Measurements from ENCODE around the gene A2M.

The A2M gene

DNA sequence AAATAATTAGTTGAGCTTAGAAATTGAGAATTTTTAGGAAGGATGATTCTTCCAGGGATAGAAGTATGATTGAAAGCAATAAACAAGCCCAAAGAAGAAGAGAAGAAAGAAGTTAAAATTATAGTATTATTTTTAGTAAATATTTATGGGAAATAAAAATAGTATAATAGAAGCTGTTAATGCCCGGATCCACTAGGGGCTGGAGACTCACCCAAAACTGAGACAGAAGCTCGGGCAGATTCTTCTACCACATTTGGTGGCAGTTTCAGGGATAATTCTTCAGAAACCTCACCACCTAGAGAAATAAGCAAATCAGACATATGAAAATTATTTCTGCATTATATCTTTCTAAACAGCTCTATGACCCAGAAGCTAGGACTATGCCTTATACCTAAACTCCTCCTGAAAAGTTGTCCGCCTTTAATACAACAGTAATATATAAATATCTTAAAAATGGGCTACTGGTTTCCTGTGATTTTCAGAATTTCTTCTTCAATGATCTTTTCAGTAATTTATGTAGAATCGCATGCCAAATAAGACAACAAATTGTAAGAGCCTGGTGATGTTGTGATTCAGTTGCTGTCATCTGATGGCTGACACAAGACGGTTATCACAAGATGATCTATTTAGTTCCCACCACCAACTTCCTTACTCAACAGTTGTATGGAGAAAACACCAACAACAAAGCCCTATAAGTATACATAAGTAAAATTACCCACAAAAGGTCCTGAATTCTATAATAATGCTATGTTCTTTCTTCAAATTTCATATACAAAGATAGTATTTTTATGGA is 35.6 kb downstream of the A2M start:
- H3K27me3 ChIP-seq (ENCODE audit: control insufficient read depth in 1 of 2, insufficient read depth in 2 of 2, low read length in 2 of 2) = no peaks in the 10 kb centered on the region
- H3K9me3 ChIP-seq (ENCODE audit: control insufficient read depth in 2 of 2, low read length in 2 of 2) = no peaks in the 10 kb centered on the region
- peaks cover 33 to 43% of the 10 kb centered on the region in 2 donors for H3K36me3 ChIP-seq (ENCODE audit: control insufficient read depth in 2 of 2, insufficient read depth in 2 of 2, low read length in 2 of 2)
- no peak overlapping the region for H3K27ac ChIP-seq (ENCODE audit: low read length)
- H3K4me1 ChIP-seq (ENCODE audit: control insufficient read depth, insufficient read depth, low read length) = no peaks in the 10 kb centered on the region
- no peak overlapping the region for H3K9ac ChIP-seq (ENCODE audit: low read length in 2 of 2)
- no peak overlapping the region for H3K4me3 ChIP-seq (ENCODE audit: low read length in 2 of 2)

- Histone ChIP-seq H3K4me1 (ENCODE audit: control insufficient read depth, insufficient read depth, low read length) (no peaks in the 10 kb centered on the region), H3K27ac (ENCODE audit: low read length) (no peak overlapping the region), H3K9ac (ENCODE audit: low read length in 2 of 2) (no peak overlapping the region), H3K9me3 (ENCODE audit: control insufficient read depth in 2 of 2, low read length in 2 of 2) (no peaks in the 10 kb centered on the region), H3K4me3 (ENCODE audit: low read length in 2 of 2) (no peak overlapping the region), H3K27me3 (ENCODE audit: control insufficient read depth in 1 of 2, insufficient read depth in 2 of 2, low read length in 2 of 2) (no peaks in the 10 kb centered on the region), H3K36me3 (ENCODE audit: control insufficient read depth in 2 of 2, insufficient read depth in 2 of 2, low read length in 2 of 2) (peaks cover 33 to 52% of the 10 kb centered on the region in 2 donors)
These were observed 36.6 kb downstream of the A2M start for GRCh38 chr12:9079082-9079481.

DNA sequence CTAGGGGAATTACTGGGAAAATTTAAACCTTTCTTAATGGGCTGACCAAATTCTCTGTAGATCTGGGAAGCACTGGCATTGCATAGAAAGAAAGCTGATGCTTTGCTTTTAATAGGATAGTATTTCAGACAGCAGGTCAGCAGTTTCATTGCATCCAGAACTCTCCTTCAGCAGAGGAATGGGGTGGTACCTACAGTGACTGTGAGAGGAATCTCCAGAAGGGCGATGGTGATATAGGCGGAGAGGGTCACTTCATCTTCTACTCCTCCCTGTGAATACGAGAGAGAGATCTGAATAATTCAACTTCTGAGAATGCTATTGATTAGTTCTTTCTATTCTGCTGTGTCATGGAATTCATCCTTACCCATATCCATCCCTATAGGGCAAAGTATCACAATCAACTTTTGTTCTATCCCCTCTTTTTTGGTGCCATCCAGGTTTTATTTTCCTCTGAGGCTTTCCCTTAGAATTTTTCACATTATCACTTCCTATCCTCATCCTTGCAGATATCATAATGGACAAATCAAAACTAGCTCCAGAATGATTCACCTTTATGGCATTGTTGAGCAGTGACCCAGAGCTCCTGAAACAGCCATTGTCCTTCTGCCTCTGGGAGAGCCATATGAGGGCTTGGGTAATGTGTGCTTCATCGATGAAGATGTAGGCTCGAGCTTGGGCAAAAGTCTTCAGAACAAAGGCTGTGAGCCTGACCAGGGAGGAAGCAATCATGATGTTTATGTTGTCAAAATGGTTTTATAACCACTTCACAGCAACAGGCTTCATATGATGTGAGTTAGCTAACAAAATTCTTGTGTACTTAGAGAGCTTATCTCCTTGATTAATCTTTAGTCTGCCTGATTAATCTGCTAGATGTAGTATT is 38.3 kb downstream of the A2M start:
- Histone ChIP-seq H3K4me1 (ENCODE audit: control insufficient read depth, insufficient read depth, low read length) (no peaks in the 10 kb centered on the region), H3K36me3 (ENCODE audit: control insufficient read depth in 2 of 2, insufficient read depth in 2 of 2, low read length in 2 of 2) (peaks cover 43 to 63% of the 10 kb centered on the region in 2 donors)

DNA sequence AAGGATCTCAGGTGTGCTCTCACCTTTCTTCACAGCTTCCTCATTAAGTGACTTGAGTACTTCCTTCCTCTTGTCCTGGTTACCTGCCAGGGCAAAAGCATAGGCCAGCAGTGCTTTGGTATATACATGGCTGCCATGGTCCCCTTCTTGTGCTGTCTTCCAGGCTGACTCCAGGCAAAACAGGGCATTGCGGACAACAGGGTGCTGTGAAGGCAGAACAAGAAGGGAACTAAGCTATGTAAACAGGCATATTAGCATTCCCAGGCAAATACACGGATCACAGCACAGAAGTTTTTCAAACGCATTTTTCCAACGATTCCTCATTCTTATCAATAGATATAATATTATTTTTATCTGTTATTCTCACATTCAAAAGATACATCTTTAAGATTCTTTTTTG is 39.0 kb downstream of the A2M start:
- Histone ChIP-seq H3K4me1 (ENCODE audit: control insufficient read depth, insufficient read depth, low read length) (no peaks in the 10 kb centered on the region), H3K9me3 (ENCODE audit: control insufficient read depth in 2 of 2, low read length in 2 of 2) (no peaks in the 10 kb centered on the region), H3K36me3 (ENCODE audit: control insufficient read depth in 2 of 2, insufficient read depth in 2 of 2, low read length in 2 of 2) (peaks cover 48 to 63% of the 10 kb centered on the region in 2 donors)

More for the DNA sequence above, 38.3 kb downstream of the A2M start:
- Histone ChIP-seq H3K27ac (ENCODE audit: low read length) (no peak overlapping the region), H3K9me3 (ENCODE audit: control insufficient read depth in 2 of 2, low read length in 2 of 2) (no peaks in the 10 kb centered on the region), H3K27me3 (ENCODE audit: control insufficient read depth in 1 of 2, insufficient read depth in 2 of 2, low read length in 2 of 2) (no peaks in the 10 kb centered on the region), H3K4me3 (ENCODE audit: low read length in 2 of 2) (no peak overlapping the region), H3K9ac (ENCODE audit: low read length in 2 of 2) (no peak overlapping the region)

DNA sequence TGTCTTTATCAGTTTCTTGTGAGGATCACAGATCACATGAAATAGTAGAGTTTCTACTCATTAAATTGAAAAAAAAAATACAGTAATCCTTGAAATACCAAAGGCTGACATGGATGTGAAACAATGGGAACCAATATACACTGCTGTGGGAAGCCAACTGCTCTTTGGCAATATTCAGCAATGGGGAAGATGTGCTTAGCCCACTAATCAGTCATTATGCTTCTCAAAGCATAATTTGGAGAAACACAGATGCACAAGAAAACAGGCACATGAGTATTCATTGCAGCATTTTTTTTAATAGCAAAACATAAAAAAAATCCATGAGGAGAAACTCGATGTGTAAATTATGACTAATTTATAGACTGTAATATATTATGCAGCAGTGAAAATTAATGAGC is 40.6 kb downstream of the A2M start:
- H3K36me3 ChIP-seq (ENCODE audit: control insufficient read depth in 2 of 2, insufficient read depth in 2 of 2, low read length in 2 of 2) = peaks cover 56 to 64% of the 10 kb centered on the region in 2 donors
- no peak overlapping the region for H3K9ac ChIP-seq (ENCODE audit: low read length in 2 of 2)
- H3K4me1 ChIP-seq (ENCODE audit: control insufficient read depth, insufficient read depth, low read length) = no peaks in the 10 kb centered on the region

More for the DNA sequence above, 39.0 kb downstream of the A2M start:
- no peak overlapping the region for H3K4me3 ChIP-seq (ENCODE audit: low read length in 2 of 2)
- H3K27ac ChIP-seq (ENCODE audit: low read length) = peak overlapping the region; percentile 12
- H3K9ac ChIP-seq (ENCODE audit: low read length in 2 of 2) = no peak overlapping the region
- no peaks in the 10 kb centered on the region for H3K27me3 ChIP-seq (ENCODE audit: control insufficient read depth in 1 of 2, insufficient read depth in 2 of 2, low read length in 2 of 2)

DNA sequence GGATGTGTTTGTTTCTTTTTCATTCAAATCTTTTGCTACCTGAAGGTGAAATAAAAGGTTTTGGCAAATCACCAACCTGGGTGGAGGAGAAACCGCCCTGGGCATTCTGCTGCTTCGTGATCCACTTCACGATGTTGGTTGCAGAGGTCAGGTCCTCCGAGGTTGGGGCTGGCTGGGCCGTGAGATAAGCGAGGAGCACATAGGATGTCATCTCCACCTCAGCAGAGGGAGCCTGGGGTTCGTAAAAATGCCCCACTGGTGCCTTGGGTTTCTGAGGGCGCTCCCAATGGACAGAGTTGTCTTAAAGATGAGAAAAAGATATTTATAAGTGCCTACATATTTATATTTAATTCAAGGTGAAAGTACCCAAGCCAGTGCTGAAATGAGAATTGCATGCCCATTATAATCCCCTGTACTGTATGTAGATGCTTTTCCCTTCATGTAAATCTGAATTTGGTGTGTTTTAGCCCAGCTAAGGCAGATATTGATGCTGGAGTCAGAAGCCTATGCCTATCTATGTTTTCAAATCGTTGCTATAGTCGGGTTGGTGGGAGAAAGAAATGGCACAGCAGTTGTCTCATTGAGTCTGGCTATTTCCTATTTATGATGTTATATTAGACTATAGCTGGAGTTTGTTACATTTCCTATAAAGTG is 41.1 kb downstream of the A2M start:
- Histone ChIP-seq H3K27ac (ENCODE audit: low read length) (no peak overlapping the region), H3K9ac (ENCODE audit: low read length in 2 of 2) (no peak overlapping the region), H3K9me3 (ENCODE audit: control insufficient read depth in 2 of 2, low read length in 2 of 2) (no peaks in the 10 kb centered on the region), H3K27me3 (ENCODE audit: control insufficient read depth in 1 of 2, insufficient read depth in 2 of 2, low read length in 2 of 2) (no peaks in the 10 kb centered on the region), H3K4me1 (ENCODE audit: control insufficient read depth, insufficient read depth, low read length) (no peaks in the 10 kb centered on the region), H3K4me3 (ENCODE audit: low read length in 2 of 2) (no peak overlapping the region), H3K36me3 (ENCODE audit: control insufficient read depth in 2 of 2, insufficient read depth in 2 of 2, low read length in 2 of 2) (peaks cover 59 to 67% of the 10 kb centered on the region in 2 donors)

More for the DNA sequence above, 40.6 kb downstream of the A2M start:
- Histone ChIP-seq H3K9me3 (ENCODE audit: control insufficient read depth in 2 of 2, low read length in 2 of 2) (no peaks in the 10 kb centered on the region), H3K27me3 (ENCODE audit: control insufficient read depth in 1 of 2, insufficient read depth in 2 of 2, low read length in 2 of 2) (no peaks in the 10 kb centered on the region), H3K4me3 (ENCODE audit: low read length in 2 of 2) (no peak overlapping the region), H3K27ac (ENCODE audit: low read length) (no peak overlapping the region)

DNA sequence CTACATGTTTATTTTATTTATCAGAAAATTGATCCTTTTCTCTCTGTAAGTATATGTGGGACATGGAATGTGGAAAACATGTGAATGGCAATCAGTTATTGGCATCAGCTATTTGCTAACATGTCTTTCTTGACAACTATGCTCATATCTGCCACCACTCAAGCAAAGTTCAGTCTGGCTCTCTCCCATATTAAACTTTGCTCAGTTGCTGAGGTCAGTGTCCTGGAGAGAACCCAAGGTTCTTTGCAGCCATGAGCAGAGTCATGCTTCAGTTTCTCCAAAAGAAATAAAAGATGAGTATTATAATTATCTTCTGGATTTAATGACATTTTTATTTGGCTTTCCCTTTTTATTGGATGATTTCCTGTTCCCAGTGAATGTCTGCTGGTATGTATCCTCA is 42.6 kb downstream of the A2M start:
- H3K36me3 ChIP-seq (ENCODE audit: control insufficient read depth in 2 of 2, insufficient read depth in 2 of 2, low read length in 2 of 2) = peaks cover 58 to 63% of the 10 kb centered on the region in 2 donors
- H3K4me3 ChIP-seq (ENCODE audit: low read length in 2 of 2) = no peak overlapping the region
- no peak overlapping the region for H3K9ac ChIP-seq (ENCODE audit: low read length in 2 of 2)
- no peak overlapping the region for H3K27ac ChIP-seq (ENCODE audit: low read length)
- no peaks in the 10 kb centered on the region for H3K4me1 ChIP-seq (ENCODE audit: control insufficient read depth, insufficient read depth, low read length)
- H3K9me3 ChIP-seq (ENCODE audit: control insufficient read depth in 2 of 2, low read length in 2 of 2) = no peaks in the 10 kb centered on the region
- no peaks in the 10 kb centered on the region for H3K27me3 ChIP-seq (ENCODE audit: control insufficient read depth in 1 of 2, insufficient read depth in 2 of 2, low read length in 2 of 2)

GRCh38 chr12:9072481-9073038 is 43.2 kb downstream of the A2M start:
- no peak overlapping the region for H3K27ac ChIP-seq (ENCODE audit: low read length)
- no peak overlapping the region for H3K9ac ChIP-seq (ENCODE audit: low read length in 2 of 2)
- H3K4me1 ChIP-seq (ENCODE audit: control insufficient read depth, insufficient read depth, low read length) = no peaks in the 10 kb centered on the region
- H3K9me3 ChIP-seq (ENCODE audit: control insufficient read depth in 2 of 2, low read length in 2 of 2) = no peaks in the 10 kb centered on the region
- no peaks in the 10 kb centered on the region for H3K27me3 ChIP-seq (ENCODE audit: control insufficient read depth in 1 of 2, insufficient read depth in 2 of 2, low read length in 2 of 2)
- H3K4me3 ChIP-seq (ENCODE audit: low read length in 2 of 2) = no peak overlapping the region
- H3K36me3 ChIP-seq (ENCODE audit: control insufficient read depth in 2 of 2, insufficient read depth in 2 of 2, low read length in 2 of 2) = peaks cover 61 to 63% of the 10 kb centered on the region in 2 donors

DNA sequence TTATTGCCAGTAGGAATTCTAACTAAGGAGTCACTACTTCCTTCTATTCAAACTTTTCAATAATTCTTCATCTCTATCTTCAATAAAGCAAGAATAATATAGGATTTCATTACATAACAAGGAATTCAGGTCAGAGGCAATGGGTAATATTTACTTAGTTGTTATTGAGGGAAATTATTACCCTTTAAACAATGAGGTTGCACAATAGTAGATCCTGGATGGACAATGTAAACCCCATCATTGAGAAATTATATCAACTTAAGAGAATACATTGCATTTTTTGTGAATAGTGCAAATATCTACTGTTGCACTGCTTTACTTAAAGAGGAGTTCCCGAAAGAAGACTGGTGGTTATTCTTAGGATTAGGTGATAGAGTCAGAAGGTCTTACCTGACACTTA is 43.8 kb downstream of the A2M start:
- Histone ChIP-seq H3K27ac (ENCODE audit: low read length) (no peak overlapping the region), H3K9ac (ENCODE audit: low read length in 2 of 2) (no peak overlapping the region), H3K4me1 (ENCODE audit: control insufficient read depth, insufficient read depth, low read length) (no peaks in the 10 kb centered on the region), H3K4me3 (ENCODE audit: low read length in 2 of 2) (no peak overlapping the region), H3K9me3 (ENCODE audit: control insufficient read depth in 2 of 2, low read length in 2 of 2) (no peaks in the 10 kb centered on the region), H3K27me3 (ENCODE audit: control insufficient read depth in 1 of 2, insufficient read depth in 2 of 2, low read length in 2 of 2) (no peaks in the 10 kb centered on the region), H3K36me3 (ENCODE audit: control insufficient read depth in 2 of 2, insufficient read depth in 2 of 2, low read length in 2 of 2) (peaks cover 58 to 59% of the 10 kb centered on the region in 2 donors)

- peaks cover 54 to 55% of the 10 kb centered on the region in 2 donors for H3K36me3 ChIP-seq (ENCODE audit: control insufficient read depth in 2 of 2, insufficient read depth in 2 of 2, low read length in 2 of 2)
- no peak overlapping the region for H3K27ac ChIP-seq (ENCODE audit: low read length)
- H3K9me3 ChIP-seq (ENCODE audit: control insufficient read depth in 2 of 2, low read length in 2 of 2) = no peaks in the 10 kb centered on the region
These were observed 44.2 kb downstream of the A2M start for GRCh38 chr12:9071518-9071917.

More at GRCh38 chr12:9071518-9071917, 44.2 kb downstream of the A2M start:
- Histone ChIP-seq H3K4me3 (ENCODE audit: low read length in 2 of 2) (no peak overlapping the region), H3K4me1 (ENCODE audit: control insufficient read depth, insufficient read depth, low read length) (no peaks in the 10 kb centered on the region), H3K27me3 (ENCODE audit: control insufficient read depth in 1 of 2, insufficient read depth in 2 of 2, low read length in 2 of 2) (no peaks in the 10 kb centered on the region), H3K9ac (ENCODE audit: low read length in 2 of 2) (no peak overlapping the region)

All from stomach smooth muscle (tissue), 2 donors.